Activated CD8-positive, alpha-beta memory T cell treated with anti-CD3 and anti-CD28 coated beads for 4 hours (primary cell): ENCODE results near the gene IL31RA.

Experiments
- DNase-seq, 2 donors: peaks; one replicate each; pipeline ENCODE4 v3.0.0-alpha.2; 2020; ENCODE audit warnings: low read depth in 2 of 2

The IL31RA gene

DNA sequence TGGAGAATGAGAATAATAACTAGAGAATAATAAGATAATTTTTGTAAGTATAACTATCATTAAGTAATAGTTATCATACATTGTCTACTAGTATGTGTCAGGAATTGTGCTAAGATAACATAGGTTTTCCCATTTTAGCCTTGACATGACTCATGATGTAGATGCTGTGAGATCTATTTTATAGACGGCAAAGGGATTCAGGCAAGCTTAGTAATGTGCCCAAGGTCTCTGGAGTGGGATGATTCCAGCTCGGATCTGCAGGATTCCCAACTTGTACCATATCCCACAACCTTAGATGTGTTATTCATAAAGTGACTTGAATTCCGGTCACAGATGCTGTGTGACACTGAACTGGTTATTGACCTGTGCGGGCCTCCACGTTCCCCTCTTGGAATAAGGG, 51.5 kb downstream of the IL31RA start:
- DNase-seq: no peak

DNA sequence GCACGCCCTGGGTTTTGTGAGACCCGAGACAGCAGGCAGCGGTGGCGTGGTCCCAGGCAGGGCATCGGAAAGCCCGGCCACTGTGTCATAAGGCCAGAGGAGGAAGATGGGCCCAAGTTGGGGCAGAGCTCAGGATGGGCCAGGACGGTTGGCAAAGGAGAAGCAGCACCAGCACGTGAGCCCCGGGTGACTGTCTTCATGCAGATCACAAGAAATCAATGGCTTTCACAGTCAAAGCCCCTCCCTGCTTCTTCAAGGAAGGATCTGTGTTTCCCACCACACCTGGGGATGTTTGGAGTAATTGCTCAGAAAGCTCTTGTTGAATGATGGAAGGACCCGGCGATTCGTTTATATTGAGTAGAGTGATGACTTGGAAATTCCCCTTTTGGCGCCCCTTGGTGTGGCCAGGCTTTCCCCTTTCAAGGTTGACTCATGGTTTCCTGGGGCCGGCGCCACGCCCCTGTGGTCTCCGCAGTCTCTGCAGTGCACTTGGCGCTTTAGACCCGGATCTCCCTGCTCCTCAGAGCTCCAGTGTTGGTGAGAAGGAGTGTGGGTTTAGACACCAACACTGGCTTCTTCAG, 52.1 kb downstream of the IL31RA start:
- peak; percentile 40 to 47 for DNase-seq

DNA sequence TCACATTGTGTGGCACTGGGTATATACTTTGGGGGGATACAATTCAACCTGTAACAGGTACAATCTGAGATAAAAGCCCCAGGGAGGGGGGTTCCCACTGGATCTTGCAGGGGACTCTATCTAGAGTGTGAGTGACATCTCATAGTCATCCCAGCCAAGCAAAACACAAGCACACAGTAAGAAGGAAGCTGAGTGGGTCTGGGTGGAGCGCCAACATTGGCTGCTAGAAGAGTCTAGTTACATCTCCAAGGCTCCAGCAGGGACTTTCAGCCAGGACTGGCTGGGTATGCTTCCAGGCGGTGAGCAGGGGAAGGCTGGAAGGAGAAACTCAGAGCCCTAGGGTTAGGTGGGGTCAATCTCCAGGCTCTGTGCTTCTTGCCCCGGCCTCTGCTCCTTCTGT, 53.0 kb downstream of the IL31RA start:
- no peak for DNase-seq

DNA sequence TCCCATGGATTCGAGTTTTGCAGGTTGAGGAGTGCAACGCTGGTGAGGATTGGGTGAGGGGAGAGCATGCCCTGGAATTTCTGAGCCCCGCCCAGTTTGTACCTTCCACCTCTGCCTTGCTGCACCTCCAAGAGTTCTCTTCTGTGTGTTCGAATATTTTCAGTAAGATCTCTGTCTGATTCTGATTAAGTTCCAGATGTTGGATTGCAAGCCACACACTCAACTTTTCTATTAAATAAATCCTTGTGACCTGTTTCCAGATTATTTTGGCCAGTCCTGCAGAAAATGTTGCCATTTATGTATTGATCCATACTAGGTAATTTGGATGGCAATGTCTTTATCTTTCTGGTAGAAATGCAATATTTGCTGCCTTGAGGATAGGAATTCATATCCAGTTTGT, 54.1 kb downstream of the IL31RA start:
- DNase-seq: no peak

DNA sequence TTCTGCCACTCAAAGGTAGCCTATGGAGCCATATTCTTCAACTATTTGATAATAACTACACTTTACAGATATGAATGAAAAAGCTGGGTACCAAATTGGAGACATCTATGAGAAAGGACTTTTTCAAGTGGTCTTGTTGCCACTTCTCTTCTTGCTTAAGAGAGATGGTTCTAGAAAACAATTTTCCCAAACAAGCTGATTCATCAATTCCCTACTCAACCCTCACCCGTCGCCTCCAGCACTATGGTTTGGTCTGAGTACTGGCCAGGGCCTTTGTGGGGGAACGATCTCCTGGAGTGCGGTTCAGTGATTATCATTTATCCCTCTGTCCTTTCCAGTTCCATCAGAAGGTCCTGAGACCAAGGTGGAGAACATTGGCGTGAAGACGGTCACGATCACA, 56.8 kb downstream of the IL31RA start:
- no peak for DNase-seq

DNA sequence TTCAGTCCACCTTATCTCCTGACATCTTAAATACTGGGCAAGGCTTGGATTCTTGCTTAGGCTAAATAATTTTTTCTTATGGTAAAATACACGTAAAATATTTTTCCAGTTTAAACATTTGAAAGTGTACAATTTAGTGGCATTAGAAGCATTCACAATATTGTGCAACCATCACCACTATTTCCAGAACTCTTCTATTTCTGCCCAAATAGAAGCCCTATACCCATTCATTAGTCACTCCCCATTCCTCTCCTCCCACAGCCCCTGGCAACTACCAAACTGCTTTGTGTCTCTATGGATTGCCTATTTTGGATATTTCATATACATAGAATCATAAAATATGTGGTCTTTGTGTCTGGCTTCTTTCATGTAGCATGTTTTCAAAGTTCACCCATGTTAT, 57.6 kb downstream of the IL31RA start:
- no peak for DNase-seq

DNA sequence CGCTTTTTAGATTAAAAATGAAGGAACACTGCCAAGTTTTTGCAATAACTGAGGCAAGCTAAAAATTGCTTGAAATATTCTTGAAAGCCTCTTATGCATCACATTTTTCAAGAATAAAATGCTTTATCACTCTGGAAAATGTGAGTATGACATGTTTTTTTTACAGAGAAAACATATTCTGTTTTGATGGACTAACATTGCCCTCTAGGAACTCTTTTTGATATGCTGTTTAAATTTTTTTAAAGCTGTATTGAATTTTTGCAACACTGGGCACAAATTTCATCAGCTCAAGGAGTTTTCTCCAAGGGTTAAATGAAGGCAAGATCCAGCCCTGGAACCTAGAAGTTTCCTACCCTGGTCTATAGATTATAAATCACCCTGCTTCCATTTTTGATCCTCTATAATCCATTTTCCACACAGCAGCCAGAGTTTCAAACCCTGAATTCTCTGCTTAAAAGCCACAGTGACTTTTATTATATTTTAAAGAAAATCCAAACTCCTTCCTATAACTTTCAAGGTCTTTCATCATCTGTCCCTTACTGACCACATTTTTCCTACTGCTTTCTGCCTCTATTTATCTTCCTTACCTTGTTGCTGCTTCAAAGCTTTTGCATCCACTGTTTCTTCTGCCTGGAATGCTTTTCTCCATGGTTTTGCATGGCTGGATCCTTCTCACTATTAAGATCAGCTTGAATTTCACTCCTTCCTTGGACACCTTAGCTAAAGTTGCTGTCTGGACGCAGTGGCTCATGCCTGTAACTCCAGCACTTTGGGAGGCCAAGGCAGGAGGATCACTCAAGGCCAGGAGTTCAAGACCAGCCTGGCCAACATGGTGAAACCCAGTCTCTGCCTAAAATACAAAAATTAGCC, 60.9 kb downstream of the IL31RA start:
- DNase-seq: no peak

DNA sequence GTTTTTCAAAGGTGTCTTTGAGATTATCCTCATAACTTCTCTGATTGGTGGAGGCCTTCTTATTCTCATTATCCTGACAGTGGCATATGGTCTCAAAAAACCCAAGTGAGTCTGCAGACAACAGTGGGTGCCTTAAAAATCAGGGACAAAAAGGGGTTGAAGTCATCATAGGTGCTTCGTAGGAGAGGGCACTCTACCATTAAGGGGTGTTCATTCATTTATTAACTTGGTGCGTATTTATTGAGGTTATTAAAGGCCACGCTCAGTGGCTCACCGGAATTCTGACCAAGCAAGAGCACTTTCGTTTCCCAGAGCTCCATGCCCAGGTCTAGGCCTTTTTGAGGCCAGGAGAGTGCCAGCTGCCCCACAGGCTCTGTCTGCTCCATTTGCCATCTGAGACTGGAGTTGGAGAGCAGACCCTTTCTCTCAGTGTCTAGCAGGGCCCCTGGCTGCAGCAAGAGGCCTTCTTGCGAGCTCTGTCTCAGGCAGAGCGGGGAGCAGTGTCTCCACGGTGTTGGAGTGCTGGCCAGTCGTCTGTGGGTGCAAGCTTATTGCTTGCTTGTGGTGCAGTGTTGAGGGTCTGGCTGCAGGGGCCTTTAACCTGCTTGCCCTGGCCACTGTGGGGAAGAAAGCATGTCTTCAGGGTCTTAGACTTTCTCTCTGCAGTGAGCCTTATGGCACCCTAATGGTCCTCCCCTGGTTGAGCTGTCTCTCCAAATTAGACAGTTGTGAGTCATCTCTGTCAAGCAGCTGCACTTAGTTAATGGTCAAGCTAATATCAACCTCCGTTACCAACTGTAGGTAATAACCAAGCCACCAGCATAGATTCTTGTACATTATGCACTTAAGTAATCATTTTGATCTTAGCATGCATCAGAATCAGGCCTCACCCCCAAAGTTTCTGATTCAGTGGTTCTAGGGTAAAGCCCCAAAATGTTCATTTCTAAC, 62.6 kb downstream of the IL31RA start:
- no peak for DNase-seq

DNA sequence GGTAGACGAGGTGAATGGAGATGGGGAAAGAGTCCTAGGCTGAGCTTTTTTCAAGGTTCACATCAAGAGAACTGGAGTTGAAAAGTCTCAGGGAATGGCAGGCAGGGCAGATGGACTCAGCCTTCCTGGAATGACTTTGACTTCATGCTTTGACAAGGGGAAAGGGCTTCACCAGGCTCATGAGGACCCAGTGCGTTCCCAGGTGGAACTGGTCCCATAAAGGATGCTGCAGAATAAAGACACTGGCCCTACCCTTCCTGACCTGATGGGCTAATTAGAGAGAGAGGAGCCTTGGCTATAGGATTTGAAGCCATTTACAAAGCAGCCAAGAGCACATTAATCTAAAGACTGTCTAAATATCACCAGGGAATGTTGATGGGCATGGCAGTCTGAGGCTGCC, 63.8 kb downstream of the IL31RA start:
- no peak for DNase-seq

DNA sequence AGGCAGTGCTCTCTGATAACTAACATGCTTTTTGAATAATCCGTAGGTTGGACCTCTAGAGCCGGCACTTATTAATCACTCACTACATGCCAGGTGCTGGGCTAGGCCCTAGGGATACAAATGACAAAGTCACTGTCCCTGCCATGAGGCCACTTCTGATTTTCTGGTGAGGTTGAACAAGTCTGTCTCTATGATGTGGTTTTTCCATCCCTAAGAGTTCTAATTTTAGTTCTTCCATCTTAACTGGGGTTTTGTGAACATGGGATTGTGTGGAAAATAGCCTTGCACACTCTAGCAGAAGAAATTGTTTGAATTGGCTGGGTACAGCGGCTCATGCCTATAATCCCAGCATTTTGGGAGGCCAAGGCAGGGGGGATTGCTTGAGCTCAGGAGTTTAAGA, 64.6 kb downstream of the IL31RA start:
- DNase-seq: no peak

DNA sequence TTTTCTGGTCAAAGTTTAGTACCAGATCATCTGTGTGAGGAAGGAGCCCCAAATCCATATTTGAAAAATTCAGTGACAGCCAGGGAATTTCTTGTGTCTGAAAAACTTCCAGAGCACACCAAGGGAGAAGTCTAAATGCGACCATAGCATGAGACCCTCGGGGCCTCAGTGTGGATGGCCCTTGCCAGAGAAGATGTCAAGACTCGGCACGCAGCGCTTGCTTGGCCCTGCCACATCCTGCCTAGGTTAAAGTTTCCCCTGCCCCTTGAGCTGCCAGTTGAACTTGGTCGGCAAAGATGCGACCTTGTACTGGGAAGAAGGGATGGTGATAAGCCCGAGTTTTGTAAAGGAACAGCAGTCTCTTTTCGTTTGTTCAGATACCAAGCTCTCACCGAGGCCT, 65.8 kb downstream of the IL31RA start:
- no peak for DNase-seq

DNA sequence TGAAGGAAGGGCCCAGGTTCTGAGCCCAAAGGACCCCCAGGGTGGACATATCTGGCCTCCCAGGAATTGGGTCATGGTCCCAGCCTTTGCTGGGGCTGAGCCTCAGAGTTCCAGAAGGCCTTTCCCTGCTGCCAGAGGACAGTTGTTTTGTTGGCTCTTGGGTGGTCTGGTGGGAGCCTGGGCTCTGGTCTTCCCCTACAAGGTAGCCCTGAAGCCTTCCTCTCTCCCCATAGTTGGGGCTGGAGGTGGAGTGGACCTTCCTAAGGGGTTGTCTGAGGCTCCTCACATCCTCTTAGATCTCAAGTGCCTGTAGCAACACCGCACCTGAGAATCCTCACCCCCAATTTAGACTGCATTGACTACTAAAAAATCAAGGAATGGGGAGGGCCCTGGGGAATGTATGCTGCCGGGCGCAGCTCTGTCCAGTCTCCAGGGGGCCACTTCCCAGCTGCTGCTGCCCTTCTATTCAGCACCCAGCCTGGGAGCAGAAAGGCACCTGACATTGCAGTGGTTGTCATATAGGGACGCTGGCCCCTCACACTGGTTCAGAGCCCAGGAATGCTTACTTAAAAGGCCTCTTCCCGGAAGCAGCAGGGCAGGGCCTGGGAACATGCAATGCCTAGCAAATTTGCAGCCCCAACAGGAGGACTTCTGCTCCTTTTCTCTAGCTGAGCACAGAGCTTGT, 66.4 kb downstream of the IL31RA start:
- DNase-seq: no peak

DNA sequence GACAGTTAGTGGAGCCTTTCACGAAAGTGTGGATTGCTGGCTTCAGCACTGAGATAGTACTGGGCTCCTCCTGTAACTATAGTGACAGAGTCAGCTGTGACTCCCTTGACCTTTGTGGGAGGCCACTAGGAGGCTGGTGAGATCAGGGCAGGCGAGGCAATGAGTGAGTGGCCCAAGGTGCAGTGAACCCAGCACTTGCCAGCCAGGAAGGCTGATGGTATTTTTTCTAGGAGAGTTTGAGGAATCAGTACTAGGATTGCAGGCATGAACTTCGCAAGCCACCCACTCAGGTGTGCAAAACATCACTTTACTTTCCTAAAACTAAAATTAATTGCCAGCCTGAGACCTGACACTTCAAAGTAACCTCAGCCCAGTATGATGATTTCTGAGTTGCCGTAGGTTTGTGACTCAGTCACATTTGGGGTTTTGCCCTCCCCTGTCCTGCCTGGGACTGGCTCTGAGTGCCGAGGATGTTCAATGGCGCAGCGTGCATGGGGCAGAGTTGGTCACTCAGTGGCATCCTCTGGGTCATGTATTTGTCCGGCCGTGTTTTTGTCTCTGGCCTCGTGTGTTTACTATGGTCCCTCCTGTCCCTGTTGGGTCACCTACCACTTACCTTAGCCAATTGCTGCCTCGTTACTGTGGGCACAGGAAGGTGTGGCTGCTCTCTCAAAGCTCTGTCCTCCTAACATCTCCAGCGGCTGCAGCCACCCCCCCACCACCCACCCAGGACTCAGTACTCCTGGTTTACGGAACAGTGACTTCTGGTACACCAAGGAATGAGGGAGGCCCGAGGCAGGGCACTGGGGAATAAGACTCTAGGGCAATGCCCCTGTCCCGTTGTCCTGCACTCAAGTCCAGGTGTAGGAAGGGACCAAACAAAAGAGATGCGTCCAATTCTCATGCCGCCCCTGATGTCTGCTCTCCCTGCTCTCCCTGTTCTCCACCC, 67.2 kb downstream of the IL31RA start:
- no peak for DNase-seq

DNA sequence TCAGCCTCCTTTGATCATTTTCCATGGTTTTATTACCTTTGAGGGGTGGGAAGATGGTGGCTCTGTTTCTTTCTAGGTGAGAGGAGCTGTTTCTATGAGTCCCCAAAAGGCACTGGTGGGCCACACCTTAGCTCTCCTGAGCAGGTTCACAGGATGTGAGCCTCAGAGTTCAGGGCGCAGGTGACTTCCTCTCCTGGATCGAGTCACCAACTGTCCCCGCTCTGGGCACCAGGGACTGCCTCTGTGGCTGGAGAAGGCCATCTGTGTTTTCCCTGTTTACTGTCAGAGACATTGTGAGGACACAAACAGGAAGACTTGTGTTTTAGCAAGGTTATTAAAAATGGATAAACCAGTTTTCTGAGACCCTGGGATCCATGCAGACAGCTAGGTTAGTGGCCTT, 68.5 kb downstream of the IL31RA start:
- DNase-seq: no peak

DNA sequence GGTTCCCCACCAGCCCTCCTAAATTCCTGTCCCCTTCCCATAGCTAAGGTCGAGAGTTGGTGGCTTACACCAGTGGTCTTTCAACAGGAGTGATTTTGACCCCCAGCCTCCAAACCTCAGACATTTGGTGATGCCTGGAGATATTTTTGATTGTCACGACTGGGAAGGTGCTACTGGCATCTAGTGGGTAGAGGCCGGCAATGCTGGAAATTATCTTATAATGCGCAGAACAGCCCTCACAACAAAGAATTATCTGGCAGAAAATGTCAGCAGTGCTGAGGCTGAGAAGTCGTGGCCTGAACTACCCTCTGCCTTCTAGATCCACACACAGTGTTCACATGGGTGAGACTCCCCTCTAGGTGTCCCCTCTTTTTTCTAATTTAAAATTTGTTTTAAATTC, 69.6 kb downstream of the IL31RA start:
- DNase-seq: no peak

DNA sequence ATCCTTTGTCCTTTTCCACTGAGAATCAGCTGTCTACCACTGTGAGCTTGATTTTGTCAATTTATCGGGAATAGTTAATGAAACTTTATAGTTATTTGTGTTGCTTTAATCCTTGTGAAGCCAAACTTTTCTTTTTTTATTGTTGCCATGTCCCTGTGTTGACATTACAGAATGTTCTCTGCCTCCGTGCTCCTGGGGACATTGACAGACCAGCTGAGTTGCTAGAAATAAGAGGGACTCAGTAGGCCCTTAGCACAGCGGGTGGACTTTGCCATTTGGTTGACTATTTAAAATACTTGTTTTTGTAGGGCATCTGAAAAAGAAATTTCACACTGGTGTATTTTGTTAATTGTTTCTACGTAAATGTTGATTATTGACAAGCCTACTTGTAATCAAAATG, 70.5 kb downstream of the IL31RA start:
- DNase-seq: no peak

DNA sequence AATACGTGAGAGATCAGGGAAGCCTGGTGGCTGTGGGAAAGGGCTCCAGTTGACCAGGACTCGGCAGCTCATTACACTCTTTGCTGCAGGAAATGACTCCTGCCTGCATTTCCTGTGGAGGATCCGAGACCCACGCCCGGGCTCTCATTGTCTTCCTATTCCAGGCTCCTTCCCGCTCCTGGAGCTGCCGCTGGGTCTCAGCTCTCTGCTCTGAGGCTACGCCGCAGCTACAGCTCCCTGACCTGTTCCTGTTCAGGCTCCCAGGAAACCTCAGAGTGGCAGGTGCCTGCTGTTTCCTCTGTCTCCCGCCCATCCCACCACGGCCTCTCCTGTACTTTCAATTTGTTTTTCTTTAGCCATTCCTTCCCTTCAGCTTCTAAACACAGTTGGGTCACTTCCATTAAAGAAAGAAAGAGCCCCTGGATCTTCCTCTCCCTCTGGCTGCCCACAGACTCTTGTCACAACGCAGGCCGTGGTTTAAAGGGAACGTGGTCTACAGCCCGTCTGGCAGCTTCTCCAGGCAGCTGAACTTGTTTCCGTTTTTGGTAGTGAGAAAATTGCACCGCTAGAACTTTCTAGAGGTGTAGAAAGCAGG, 72.1 kb downstream of the IL31RA start:
- DNase-seq: no peak

DNA sequence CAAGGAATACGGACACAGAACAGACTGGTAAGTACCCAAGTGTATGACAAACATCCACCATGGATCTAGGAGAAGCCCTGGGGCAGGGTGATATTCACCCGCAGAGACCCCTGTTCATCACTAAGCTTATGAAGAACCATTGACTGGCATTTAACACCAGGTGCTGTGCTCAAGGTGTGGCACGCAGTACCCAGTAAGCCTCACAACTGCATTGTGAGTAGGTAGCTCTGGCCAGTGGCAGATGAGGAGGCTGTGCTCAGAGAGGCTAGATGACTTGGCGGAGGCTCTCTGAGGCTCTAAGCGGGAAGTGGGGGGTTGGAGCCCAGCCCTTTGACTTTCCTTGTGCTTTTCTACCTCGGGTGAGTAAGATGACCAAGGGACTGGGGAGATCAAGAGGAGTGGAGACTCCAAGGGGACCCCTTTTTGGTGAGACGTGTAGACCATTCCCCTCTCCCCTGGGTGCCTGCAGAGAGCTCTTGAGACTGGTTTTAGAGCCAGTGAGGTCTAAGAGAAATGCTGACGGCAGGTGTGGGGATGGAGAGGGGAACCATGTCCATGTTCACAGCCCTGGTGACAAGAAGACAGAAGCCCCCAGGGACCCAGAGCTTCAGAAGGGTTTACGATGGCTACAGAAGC, 72.8 kb downstream of the IL31RA start:
- DNase-seq: no peak

DNA sequence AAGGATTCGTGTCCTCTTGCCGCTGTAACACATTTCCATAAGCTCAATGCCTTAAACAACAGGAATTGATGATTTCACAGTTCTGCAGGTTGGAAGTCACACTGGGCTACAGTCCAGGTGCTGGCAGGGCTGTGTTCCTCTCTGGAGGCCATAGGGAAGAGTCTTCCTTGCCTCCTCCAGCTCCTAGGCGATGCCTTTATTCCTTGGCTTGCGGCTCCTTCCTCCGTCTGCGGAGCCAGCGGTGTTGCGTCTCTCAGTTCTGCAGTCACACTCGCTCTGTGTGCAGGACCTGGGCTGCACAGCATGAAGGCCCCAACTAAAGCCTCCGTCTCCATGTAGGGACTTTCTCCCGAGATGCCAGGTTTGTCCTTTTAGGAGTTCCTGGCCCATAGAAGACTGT, 73.6 kb downstream of the IL31RA start:
- no peak for DNase-seq

DNA sequence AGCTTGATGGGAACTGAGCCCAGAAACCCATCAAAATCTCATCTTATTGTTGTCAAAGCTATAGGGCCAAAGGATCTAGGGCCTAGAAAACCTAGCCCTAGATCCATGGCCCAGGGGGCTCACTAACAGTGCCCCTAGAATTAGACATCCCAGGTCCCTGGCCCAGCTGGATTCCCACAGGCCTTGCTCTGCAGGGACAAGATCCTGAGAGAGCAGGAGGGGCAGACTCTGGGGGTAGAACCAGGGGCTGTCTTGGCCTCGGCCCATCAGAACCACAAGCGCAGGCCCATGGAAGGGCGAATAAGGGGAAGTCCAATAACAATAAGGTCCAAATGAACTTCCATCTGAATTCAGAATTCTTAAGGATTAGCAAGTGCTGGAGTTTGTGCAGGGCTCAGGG, 74.0 kb downstream of the IL31RA start:
- DNase-seq: no peak
